ENCODE results near the gene ACSBG1.

DNA sequence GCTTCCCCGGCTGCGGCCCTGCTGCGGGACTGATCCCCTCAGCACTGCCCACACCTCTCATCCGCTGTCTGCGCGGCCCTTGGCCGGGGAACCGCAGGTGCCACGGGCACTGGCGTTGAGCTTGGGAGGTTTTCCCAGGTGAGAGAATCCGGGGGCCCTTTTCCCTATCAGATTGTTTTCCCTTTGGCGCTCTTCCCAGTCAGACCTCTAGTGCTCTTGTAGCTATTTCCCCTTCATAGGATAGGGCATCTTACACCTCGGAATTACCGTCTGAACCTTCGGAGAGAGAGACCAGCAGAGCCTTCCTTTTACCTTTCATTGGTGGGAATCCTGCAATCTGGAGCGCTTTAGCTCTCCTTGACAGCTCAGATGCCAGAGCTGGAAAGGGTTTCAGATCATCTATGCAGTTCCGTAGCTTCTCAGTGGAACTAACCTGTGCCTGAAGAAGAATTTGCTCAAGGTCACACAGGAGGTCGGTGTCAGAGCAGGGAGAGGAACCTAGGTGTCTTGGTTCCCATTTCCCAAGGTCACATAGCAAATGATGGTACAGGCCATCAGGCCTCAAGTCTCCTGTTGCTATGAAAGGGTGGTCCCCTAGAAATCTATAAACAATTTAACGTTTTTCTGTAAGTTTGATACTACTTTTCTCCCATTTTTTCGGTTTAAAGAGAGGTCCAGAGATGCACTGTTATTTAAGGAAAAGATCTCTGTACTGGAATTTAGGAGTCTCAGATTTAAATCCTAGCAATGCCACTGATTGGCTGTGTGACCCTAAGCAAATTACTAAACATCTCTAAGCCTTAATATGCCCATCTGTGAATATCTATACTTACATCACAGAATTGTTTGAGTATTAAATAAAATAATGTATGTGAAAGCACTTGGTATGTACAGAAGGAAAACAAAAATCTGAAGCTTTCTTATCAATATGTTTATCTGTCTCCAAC is 84.3 kb downstream of the ACSBG1 start:
- TF ChIP-seq POLR2A (IDR thresholded peaks at IDR 0.05; ENCODE audit: low read depth, low read length) (no peak), TAF1 (IDR thresholded peaks at IDR 0.05; ENCODE audit: borderline replicate concordance, low read depth, low read length) (no peak)

Measured in GM12892 (cell line).